ENCODE data around the gene POLD2.

Gene POLD2

GRCh38 chr7:44122529-44122928 is 819 bp downstream of the POLD2 start:
- TF ChIP-seq CTCF (IDR thresholded peaks at IDR 0.05; ENCODE audit: insufficient read depth, missing control alignments) = no peak
- no peak for FAIRE-seq
- DNase-seq (ENCODE audit: insufficient read length, low spot score) = no peak

- TF ChIP-seq CTCF (IDR thresholded peaks at IDR 0.05; ENCODE audit: insufficient read depth, missing control alignments) = no peak
- FAIRE-seq (no peak), DNase-seq (ENCODE audit: insufficient read length, low spot score) (no peak)
Observed at GRCh38 chr7:44121761-44122420, 1.5 kb downstream of the POLD2 start.

- FAIRE-seq (no peak), DNase-seq (ENCODE audit: insufficient read length, low spot score) (no peak)
- TF ChIP-seq CTCF (IDR thresholded peaks at IDR 0.05; ENCODE audit: insufficient read depth, missing control alignments) = no peak
Observed at GRCh38 chr7:44120395-44120794, 3.0 kb downstream of the POLD2 start.

- TF ChIP-seq CTCF (IDR thresholded peaks at IDR 0.05; ENCODE audit: insufficient read depth, missing control alignments) = no peak
- DNase-seq (ENCODE audit: insufficient read length, low spot score) (no peak), FAIRE-seq (no peak)
Observed at GRCh38 chr7:44119829-44120380, 3.4 kb downstream of the POLD2 start.

GRCh38 chr7:44117801-44118429 is 5.4 kb downstream of the POLD2 start:
- DNase-seq (ENCODE audit: insufficient read length, low spot score) (no peak), FAIRE-seq (no peak)
- TF ChIP-seq CTCF (IDR thresholded peaks at IDR 0.05; ENCODE audit: insufficient read depth, missing control alignments) = no peak

GRCh38 chr7:44116789-44117666 is 6.3 kb downstream of the POLD2 start:
- FAIRE-seq = no peak
- TF ChIP-seq CTCF (IDR thresholded peaks at IDR 0.05; ENCODE audit: insufficient read depth, missing control alignments) = no peak

More at GRCh38 chr7:44116789-44117666, 6.3 kb downstream of the POLD2 start:
- DNase-seq (ENCODE audit: insufficient read length, low spot score) = no peak

All from D721Med (cell line).